ENCODE measurements around the gene KLF15. TPM values are rescaled to one million over a fixed set of nuclear protein-coding genes. Genes with fewer than 3 reads are reported as not detected.

The KLF15 gene
- total and polyA plus RNA-seq, 2 of the 8 experiments (the other 6 are each of a cell fraction or from before 2014, with no cell fraction given) = 15.7 to 19.5 TPM

DNA sequence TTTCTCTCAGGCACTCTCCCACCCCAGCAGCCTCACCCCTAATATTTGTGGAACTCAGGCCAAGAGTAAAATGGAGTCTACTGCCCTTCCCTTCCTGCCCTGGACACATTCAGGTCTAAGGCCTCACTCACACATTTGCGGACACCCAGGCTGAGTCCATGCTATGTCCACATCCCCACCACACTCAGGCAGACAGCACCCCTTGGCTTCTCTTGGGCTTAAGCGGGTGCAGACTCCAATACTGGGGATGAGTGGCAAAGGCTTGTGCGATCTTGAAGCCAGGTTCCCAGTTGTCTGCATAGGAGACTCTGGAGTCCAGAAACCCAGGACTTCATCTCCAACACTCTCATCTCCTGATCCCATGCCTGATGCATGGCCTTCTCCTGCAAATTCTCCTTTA lies 20.0 kb upstream of the KLF15 start:
- H3K27me3 ChIP-seq (replicated peaks in 1 of 4; ENCODE audit: control insufficient read depth in 3 of 4, extremely low read depth in 1 of 4, insufficient read depth in 3 of 4, low read length in 3 of 4) = no peaks in the 10 kb centered on the region
- no peak overlapping the region for H2BK20ac ChIP-seq (ENCODE audit: low read length)
- H4K8ac ChIP-seq (ENCODE audit: extremely low read depth, insufficient read depth, low read length) = no peak overlapping the region
- H2BK120ac ChIP-seq (replicated peaks; ENCODE audit: low read depth, low read length) = no peak overlapping the region
- H2BK15ac ChIP-seq (ENCODE audit: low read length) = peak overlapping the region; percentile 46; the same call in 1 of the 2 replicates
- H3K56ac ChIP-seq (replicated peaks; ENCODE audit: insufficient read length, low read depth, low read length) = no peak overlapping the region
- H3K9me3 ChIP-seq (ENCODE audit: insufficient read depth in 2 of 2, low read depth in 1 of 2, low read length in 1 of 2) = peaks cover 0 to 6% of the 10 kb centered on the region in 2 experiments; a peak in 1 of 4 replicates
- H3K4me1 ChIP-seq (replicated peaks in 1 of 4; ENCODE audit: control insufficient read depth in 3 of 4, insufficient read depth in 4 of 4, low read length in 3 of 4) = peaks cover 0 to 7% (median 3%) of the 10 kb centered on the region in 4 experiments; a peak in 4 of 7 replicates
- no peaks in the 10 kb centered on the region for H3K23me2 ChIP-seq (ENCODE audit: low read depth, low read length)
- H2BK5ac ChIP-seq (ENCODE audit: low read depth, low read length) = no peak overlapping the region
- no peak overlapping the region for H3K14ac ChIP-seq (ENCODE audit: insufficient read length)
- no peaks in the 10 kb centered on the region for H3K79me2 ChIP-seq (ENCODE audit: control insufficient read depth in 1 of 2, insufficient read depth in 2 of 2, low read length in 2 of 2)
- H3K27ac ChIP-seq (ENCODE audit: low read depth, low read length) = no peak overlapping the region
- POLR2A ChIA-PET (ENCODE audit: partially characterized antibody) = interaction anchor here (1.6 kb wide), 1 partner anchor 11 kb away, joined by 3 read pairs; no protein-coding TSS in a partner anchor
- 86% methylated on average over 3 of the region's 3 CpGs; no CpG with 5 or more reads in 1 of the 2 experiments for WGBS, 2 experiments (ENCODE audit: extremely low coverage in 1 of 2, insufficient coverage in 1 of 2, insufficient read length in 1 of 2, insufficient replicate concordance in 2 of 2, low coverage in 1 of 2, low lambda C conversion rate in 2 of 2, missing lambda C conversion rate in 1 of 2)
- H3K18ac ChIP-seq (ENCODE audit: extremely low read depth, low read length) = no peak overlapping the region
- H4K91ac ChIP-seq (replicated peaks; ENCODE audit: insufficient read length, low read length) = no peak overlapping the region
- no peaks in the 10 kb centered on the region for H4K20me1 ChIP-seq (replicated peaks in 1 of 2; ENCODE audit: control insufficient read depth in 1 of 2, insufficient read depth in 2 of 2, low read length in 2 of 2)
- no peak overlapping the region for H3K4me2 ChIP-seq (ENCODE audit: insufficient read depth in 1 of 2, low read depth in 2 of 2, low read length in 2 of 2)
- H2AK5ac ChIP-seq (ENCODE audit: low read depth, low read length) = 0 out of 2 replicates have a peak overlapping the region, but pooled peaks have one; percentile 7
- no peak for FAIRE-seq
- no peak overlapping the region for H3K4ac ChIP-seq (replicated peaks; ENCODE audit: insufficient read length, low read depth, low read length)
- H3K23ac ChIP-seq (ENCODE audit: insufficient read length) = no peak overlapping the region
- no peak overlapping the region for H3K9ac ChIP-seq (replicated peaks in 1 of 4; ENCODE audit: extremely low read depth in 1 of 4, low read depth in 3 of 4, low read length in 3 of 4)
- H4K5ac ChIP-seq (ENCODE audit: insufficient read length, low read depth, low read length) = no peak overlapping the region
- no peak overlapping the region for H3K4me3 ChIP-seq (ENCODE audit: extremely low read depth in 1 of 4, insufficient read depth in 2 of 4, low read depth in 3 of 4, low read length in 4 of 4)
- no peak for DNase-seq (ENCODE audit: low read depth in 1 of 2, low spot score in 2 of 2)
- CTCF ChIA-PET (ENCODE audit: partially characterized antibody) = interaction anchor here (0.8 to 2.9 kb wide), 3 partner anchors 27 to 243 kb away, joined by 4 to 16 read pairs (median 7); no protein-coding TSS in a partner anchor
- H2BK12ac ChIP-seq (ENCODE audit: low read depth, low read length) = no peak overlapping the region
- no peaks in the 10 kb centered on the region for H3K36me3 ChIP-seq (ENCODE audit: control insufficient read depth in 2 of 4, insufficient read depth in 4 of 4, low read length in 3 of 4)
- no peaks in the 10 kb centered on the region for H3K79me1 ChIP-seq (ENCODE audit: low read depth, low read length)
- no peak overlapping the region for H2AFZ ChIP-seq (ENCODE audit: low read length)
- TF ChIP-seq CBX8 (IDR thresholded peaks at IDR 0.05; ENCODE audit: borderline replicate concordance, low read depth, low read length) (no peak), FOSL1 (IDR thresholded peaks at IDR 0.05; ENCODE audit: insufficient read depth, low read depth, low read length) (no peak), EZH2 (IDR thresholded peaks at IDR 0.05; ENCODE audit: low read depth, low read length, severe bottlenecking) (no peak), POLR2A (IDR thresholded peaks at IDR 0.05; ENCODE audit: control extremely low read depth in 1 of 2, low read depth in 2 of 2, low read length in 2 of 2) (no peak), HDAC6 (IDR thresholded peaks at IDR 0.05; ENCODE audit: low read depth, low read length) (no peak), TBP (IDR thresholded peaks at IDR 0.05; ENCODE audit: low read depth, low read length) (no peak), PHF8 (conservative IDR thresholded peaks at IDR 0.05; ENCODE audit: low read depth, low read length) (no peak), TAF7 (optimal IDR thresholded peaks at IDR 0.05; ENCODE audit: borderline replicate concordance, low read depth, low read length) (no peak), NANOG (IDR thresholded peaks at IDR 0.05; ENCODE audit: insufficient read depth, low read depth, low read length, poor library complexity, severe bottlenecking) (no peak), SP4 (IDR thresholded peaks at IDR 0.05; ENCODE audit: low read length) (no peak), SRF (IDR thresholded peaks at IDR 0.05; ENCODE audit: low read depth, low read length) (no peak), BRCA1 (IDR thresholded peaks at IDR 0.05; ENCODE audit: low read depth, low read length) (no peak), KDM5A (IDR thresholded peaks at IDR 0.05; ENCODE audit: low read length) (no peak)
- TF ChIP-seq, protein P1, sequence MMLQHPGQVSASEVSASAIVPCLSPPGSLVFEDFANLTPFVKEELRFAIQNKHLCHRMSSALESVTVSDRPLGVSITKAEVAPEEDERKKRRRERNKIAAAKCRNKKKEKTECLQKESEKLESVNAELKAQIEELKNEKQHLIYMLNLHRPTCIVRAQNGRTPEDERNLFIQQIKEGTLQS (IDR thresholded peaks at IDR 0.05; ENCODE audit: insufficient read depth, low read depth, low read length) = no peak

Data from H1 (cell line).